A549 (cell line): ENCODE data around the gene GPRIN1.

Source experiments
- CEBPB ChIP-seq, 2 experiments: fragments of >200 bp in 1 of 2; sonication (Bioruptor Twin) in 1 of 2; formaldehyde crosslinking in 1 of 2; IDR thresholded peaks; 2 replicates each; pipeline ENCODE4 v1.6.1; 2012 to 2016
- CHD2 ChIP-seq: fragments of 150-350 bp; IDR thresholded peaks from 2 replicates; pipeline ENCODE4 v1.6.1; 2014; ENCODE audit warnings: low read length; ENCODE audit not compliant: partially characterized antibody
- CTCF ChIP-seq: fragments of >200 bp; sonication (Bioruptor Twin); formaldehyde crosslinking; IDR thresholded peaks from 3 replicates; pipeline ENCODE4 v1.5.1; 2016
- MYC ChIP-seq: IDR thresholded peaks from 2 replicates; pipeline ENCODE4 v1.6.1; 2012; ENCODE audit warnings: mild to moderate bottlenecking, inconsistent platforms, low read length, improper control_type of control experiment, borderline replicate concordance
- POLR2A ChIP-seq: IDR thresholded peaks from 2 replicates; pipeline ENCODE4 v1.6.1; 2012; ENCODE audit warnings: mild to moderate bottlenecking, low read length
- RFX5 ChIP-seq: fragments of 450-650 bp; IDR thresholded peaks from 2 replicates; pipeline ENCODE4 v1.7.1; 2014; ENCODE audit warnings: antibody characterized with exemption, mild to moderate bottlenecking, moderate library complexity

- TF ChIP-seq RFX5 (no peak), CTCF (no peak), CHD2 (no peak), CEBPB (IDR thresholded peaks at IDR 0.05) (no peak), MYC (no peak), POLR2A (no peak)
Observed at GRCh38 chr5:176608937-176609723, 826 bp downstream of the GPRIN1 start.
